ENCODE results near the gene DNAAF2.
"Not testable (repeated sequence)": the region's sequence is repeated elsewhere in the genome, so short reads cannot be mapped to it uniquely, and the experiment has no call there.

The DNAAF2 gene

DNA sequence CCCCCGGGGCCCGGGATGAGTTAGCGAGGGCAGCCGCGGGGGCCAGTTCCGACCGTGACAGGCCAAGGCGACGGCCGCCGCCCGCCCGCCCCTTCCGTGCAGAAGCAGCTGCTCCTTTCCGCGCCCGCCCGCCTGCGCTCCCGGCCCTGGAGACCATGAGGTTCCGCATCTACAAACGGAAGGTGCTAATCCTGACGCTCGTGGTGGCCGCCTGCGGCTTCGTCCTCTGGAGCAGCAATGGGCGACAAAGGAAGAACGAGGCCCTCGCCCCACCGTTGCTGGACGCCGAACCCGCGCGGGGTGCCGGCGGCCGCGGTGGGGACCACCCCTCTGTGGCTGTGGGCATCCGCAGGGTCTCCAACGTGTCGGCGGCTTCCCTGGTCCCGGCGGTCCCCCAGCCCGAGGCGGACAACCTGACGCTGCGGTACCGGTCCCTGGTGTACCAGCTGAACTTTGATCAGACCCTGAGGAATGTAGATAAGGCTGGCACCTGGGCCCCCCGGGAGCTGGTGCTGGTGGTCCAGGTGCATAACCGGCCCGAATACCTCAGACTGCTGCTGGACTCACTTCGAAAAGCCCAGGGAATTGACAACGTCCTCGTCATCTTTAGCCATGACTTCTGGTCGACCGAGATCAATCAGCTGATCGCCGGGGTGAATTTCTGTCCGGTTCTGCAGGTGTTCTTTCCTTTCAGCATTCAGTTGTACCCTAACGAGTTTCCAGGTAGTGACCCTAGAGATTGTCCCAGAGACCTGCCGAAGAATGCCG, 13.7 kb downstream of the DNAAF2 start:
- peak; percentile 47 for DNase-seq

- peak; percentile 93 for DNase-seq
Measured at GRCh38 chr14:49620182-49621113, 14.6 kb downstream of the DNAAF2 start, which contains the start of the genes MGAT2 and RPL36AL. Gene MGAT2, plus strand, starts transcription at chr14:49620799. Its CDS starts 470 bp downstream, at chr14:49621269. Gene RPL36AL, minus strand, starts transcription at chr14:49620626. Its CDS starts 1,522 bp downstream, at chr14:49619104.

DNA sequence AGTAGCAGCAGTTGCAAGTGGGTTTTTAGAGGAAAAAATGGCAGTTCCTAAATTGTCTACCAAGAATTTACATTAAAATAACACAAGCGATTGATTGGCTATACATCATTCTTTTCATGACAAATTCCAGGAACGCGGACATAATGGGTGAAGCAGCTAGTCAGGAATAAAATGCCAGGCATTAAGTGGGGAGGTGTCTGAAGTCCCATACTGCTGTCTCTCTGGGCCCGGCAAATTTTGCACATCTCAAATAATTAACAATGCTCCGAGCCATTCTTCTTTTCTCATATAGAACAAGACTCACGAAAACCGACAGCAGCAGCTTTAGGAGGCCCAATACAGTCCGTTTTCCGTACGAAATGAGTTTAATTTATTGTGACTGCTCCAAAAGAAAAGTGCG, 15.3 kb downstream of the DNAAF2 start:
- no peak for DNase-seq

DNA sequence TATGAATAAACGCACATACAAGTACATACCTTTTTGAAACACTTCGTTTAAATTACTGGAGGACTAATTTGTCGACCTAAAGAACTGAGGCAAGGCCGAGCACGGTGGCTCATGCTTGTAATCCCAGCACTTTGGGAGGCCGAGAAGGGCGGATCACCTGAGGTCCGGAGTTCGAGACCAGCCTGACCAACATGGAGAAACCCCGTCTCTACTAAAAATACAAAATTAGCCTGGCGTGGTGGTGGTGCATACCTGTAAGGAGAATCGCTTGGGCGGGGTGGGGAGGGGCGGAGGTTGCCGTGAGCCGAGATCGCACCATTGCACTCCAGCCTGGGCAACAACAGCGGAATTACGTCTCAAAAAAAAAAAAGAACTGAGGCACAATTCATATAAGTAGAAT, 15.8 kb downstream of the DNAAF2 start:
- DNase-seq = not testable (repeated sequence)

DNA sequence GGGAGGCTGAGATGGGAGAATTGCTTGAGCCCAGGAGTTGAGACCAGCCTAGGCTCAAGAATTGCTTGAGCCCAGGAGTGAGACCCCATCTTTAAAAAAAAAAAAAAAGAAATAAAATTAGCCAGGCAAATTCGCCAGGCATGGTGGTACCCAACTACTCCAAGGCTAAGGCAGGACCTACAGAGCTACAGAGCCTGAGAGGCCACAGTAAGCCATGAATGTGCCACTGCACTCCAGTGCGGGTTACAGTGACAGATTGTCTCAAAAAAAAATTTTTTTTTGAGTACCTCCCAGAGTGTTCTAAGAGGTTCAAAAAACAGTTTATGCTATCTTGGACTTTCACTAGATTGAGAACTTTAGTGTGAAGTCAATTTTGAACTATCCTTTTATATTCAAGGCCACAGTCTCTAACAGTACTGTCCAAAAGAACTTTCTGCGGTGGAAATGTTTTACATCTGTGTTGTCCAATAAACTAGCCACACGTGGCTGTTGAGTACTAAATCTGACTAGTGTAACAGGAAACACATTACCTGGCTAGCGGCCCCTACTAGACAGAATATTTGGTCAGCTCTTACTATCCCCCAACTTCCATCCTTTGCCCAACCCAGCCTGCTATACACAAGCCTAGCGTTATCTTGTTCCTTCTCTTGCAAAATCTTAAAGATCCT, 17.1 kb downstream of the DNAAF2 start:
- DNase-seq = no peak

DNA sequence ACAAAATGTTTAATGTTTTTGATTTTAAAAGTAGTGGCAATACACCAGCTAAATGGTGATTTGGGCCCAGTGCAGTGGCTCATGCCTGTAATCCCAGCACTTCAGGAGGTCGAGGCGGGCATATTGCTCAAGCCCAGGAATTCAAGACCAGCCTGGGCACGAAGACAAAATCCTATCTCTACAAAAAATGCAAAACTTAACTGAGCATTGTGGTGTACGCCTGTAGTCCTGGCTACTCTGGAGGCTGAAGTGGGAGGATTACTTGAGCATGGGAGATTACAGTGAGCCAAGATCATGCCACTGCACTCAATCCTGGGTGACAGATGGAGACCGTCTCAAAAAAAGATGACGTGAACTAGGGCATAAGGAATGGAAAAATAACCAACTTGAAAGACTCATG, 19.3 kb downstream of the DNAAF2 start:
- DNase-seq = no peak

DNA sequence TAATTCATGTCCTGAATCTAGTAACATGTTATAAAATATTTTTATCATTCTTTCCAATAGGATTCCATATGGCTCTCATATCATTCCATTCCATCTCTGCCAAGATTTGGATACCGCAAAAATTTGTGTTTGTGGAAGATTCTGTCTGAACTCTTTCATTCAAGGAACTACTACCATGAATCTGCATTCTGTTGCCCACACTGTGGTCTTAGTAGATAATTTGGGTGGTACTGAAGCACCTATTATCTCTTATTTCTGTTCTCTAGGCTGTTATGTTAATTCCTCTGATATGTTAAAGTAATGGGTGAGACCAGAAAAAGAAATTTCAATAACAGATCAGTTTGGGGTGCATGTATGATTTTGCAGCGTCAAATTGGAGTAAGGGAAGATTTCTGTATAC, 20.8 kb downstream of the DNAAF2 start:
- DNase-seq = no peak

GRCh38 chr14:49612671-49613070, 22.4 kb downstream of the DNAAF2 start:
- DNase-seq = no peak

DNA sequence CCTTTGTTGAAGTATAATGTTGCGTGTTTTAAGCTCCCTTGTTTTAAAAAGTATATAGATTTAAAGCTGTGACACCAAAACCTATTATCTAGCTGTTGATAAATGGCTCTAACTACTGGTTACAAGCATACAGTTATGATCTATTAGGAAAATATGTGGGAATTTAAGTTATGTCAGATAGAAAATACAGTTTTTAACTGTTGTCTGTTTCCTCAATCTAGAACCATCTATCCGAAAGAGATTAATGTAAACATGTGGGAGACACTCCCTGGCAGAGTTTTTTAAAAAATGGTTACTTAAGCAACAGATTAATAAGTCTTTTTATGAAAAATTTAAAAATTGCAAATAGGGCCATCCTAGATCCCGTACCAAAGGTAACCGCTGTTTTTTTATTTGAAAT, 22.8 kb downstream of the DNAAF2 start:
- DNase-seq = no peak

DNA sequence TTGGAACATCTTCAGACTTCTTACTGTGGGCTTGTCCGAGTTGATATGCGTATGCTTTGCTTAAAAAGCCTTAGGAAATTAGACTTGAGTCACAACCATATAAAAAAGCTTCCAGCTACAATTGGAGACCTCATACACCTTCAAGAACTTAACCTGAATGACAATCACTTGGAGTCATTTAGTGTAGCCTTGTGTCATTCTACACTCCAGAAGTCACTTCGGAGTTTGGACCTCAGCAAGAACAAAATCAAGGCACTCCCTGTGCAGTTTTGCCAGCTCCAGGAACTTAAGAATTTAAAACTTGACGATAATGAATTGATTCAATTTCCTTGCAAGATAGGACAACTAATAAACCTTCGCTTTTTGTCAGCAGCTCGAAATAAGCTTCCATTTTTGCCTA, 27.5 kb downstream of the DNAAF2 start:
- no peak for DNase-seq

DNA sequence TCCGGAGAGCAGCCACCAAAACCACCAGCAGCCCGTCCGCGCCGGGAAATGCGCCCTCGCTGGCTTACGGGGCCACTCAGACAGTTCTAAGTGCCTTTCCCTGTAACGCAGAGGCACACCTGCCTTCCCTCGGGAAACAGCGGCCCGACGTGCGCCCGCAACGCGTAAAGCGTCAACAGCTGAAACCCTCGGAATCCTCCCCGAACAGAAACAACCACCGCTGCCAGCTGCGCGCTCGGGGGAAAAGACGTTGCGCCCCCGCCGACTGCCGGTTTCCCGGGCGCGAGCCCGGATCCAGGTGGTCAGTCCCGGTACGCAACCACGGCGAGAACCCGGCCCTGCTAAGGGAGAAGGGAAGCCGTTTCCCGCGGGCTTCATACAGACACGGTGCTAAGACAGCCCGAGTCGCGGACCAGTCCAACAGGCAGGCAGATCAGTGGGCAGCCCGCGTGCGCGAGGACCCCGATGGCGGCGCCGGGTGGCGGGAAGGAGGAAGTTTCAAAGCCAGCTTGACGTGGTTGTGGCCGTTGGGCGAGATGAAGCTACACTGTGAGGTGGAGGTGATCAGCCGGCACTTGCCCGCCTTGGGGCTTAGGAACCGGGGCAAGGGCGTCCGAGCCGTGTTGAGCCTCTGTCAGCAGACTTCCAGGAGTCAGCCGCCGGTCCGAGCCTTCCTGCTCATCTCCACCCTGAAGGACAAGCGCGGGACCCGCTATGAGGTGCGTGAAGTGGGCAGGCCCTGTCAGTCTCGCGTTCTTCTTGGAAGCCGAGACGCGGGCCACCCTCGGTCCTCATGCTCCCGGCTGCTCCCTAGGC, 36.4 kb downstream of the DNAAF2 start, which contains the start of gene LRR1:
Gene LRR1 (plus strand): TSS at position 456 of the 816 bp plus-strand sequence. CDS start 81 bp downstream, at position 537.
- peak; percentile 69 for DNase-seq

DNA sequence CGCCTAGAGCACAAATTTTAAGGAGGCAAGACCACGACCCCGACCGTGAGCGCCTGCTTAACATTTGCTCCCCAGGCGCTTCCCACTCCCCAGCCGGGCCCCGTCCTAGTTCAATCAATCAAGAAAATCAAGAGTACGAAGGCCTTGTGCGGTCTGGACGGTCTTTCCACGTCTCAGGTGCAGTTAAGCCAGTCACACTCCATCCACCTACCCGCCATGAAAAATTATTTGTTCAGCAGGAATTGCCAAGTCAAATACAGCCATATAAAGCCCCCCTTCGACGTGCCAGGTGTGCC, 36.9 kb downstream of the DNAAF2 start:
- no peak for DNase-seq

DNA sequence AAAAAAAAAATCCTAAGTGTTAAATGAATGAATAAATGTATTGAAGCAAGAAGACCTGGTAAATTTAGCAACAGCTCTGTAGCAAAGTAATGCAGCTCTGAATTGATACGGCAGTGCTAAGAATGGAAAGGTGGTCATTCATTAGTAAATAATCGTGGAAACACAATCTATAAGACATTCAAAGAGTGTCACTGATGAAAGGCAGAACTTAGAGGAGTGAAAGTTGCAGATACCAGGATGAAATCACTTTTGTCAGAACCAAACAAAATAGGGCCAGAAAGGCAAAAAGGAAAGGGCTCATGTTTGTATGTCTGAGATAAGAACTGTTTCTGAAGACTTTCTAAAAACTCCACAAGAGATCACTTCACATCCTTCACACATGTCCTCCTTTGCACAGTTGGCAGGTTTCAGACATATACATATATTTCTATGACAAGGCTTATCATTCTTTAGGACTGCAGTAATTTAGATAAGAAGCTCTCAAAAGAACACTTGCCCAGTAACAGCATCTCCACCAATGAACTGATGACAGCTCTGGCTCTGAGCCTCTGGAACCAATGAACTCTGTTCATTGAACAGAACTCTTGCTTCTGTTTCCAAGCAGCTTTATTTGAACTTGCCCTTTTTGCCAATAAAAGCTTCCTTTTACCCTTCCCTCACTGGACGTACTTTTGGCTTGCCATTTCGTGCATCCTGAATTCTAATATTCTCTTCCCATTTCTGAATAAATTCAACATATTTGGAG, 40.5 kb downstream of the DNAAF2 start:
- DNase-seq = no peak

DNA sequence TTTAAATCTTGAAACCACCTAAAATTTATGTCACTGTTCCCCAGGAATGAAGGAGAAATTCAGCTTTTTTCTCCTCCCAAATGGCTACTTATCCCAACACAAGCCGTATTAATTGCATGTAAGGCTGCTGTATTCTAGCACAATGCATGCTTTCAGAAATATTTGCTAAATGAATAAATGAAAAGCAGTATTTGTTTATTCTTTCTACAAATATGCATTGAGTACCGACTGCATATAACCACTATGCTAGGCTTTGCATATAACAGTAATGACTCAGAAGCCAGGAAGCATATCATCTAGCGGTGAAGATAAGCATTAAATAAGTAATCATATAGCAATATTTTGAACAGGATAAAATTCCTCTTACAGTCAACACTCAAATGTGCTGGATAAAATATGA, 42.0 kb downstream of the DNAAF2 start:
- DNase-seq = no peak

DNA sequence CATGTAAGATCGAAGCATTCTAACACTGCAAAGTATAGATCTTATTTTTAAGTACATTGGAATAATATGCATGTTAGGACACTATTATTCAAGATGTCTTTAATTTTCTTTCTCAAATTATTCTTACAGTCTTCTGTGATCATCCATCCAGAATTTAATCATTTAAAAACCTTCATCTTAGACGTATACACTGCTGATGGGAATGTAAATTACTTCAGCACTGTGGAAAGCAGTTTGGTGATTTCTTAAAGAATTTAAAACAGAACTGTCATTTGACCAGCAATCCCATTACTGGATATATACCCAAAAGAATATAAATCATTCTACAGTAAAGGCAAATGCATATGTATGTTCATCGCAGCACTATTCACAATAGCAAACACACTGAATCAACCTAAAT, 45.7 kb downstream of the DNAAF2 start:
- DNase-seq = no peak

GRCh38 chr14:49586673-49587460, 48.2 kb downstream of the DNAAF2 start:
- no peak for DNase-seq

DNA sequence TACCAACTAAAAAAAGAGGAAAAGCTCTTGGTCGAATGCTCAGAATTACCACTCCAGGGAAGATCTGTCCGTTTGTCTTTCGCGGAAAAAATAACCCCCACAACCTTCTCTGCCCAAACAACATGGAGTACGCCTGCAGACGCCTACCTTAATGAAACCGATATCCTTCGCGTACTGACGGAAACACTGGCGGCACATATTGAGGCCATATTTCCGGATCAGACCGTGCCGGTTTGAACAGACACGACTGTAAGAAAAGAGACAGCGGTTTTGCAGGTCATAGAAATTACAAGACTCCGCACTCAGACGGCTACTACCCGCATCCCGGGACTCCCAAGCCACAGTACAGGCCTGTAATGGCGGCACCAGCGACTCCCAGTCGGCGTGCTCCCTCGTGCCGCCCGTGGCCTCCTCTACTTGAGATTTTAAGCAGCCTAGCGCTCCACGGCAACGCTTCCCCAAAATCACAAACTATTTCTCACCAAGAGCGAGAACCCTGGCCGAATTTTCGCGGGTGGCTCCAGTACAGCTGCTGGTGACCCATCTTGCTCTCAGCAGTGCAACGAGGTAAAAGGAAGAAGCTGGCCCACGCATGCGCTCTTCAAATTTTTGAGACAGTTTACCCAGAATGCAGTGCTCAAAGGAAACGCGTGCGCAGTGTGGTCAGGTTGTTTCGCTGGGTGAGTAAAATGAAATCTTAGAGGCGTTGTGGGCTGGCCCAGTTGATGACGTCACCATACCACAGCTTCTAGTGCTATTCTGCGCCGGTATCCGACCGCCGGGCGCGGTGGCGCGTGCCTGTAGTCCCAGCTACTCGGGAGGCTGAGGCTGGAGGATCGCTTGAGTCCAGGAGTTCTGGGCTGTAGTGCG, 49.0 kb downstream of the DNAAF2 start, which contains the start of gene RPS29:
Gene RPS29 (minus strand): TSS at position 578 of the 870 bp plus-strand sequence. CDS start 34 bp downstream, at position 544.
- peak; percentile 91 for DNase-seq

DNA sequence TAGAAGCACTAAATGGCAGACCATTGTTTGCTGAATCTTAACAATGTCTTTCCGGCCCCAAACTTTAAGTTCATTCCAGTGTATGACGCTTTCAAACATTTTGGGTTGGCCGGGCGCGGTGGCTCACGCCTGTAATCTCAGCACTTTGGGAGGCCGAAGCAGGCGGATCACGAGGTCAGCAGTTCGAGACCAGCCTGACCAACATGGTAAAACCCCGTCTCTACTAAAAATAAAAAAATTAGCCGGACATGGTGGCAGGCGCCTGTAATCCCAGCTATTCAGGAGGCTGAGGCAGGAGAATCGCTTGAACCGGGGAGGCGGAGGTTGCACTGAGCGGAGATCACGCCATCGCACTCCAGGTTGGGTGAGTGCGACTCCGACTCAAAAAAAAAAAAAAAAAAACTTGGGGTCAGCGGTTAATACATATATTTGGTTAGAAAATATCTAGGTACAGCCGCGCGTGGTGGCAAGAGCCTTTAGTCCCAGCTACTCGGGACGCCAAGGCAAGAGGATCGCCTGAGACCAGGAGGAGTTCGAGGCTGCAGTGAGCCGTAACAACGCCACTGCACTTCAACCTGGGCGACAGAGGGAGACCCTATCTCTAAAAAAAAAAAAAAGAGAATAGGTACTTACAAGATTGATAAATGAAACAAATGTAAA, 49.9 kb downstream of the DNAAF2 start:
- not testable (repeated sequence) for DNase-seq

- DNase-seq = no peak
Measured at GRCh38 chr14:49584058-49584457, 51.0 kb downstream of the DNAAF2 start.
